Muscle of arm (tissue), 12 donors: ENCODE results near the gene KLHDC4. TPM values are rescaled to one million over a fixed set of nuclear protein-coding genes. Genes with fewer than 3 reads are reported as not detected.
"Not testable (repeated sequence)": the region's sequence is repeated elsewhere in the genome, so short reads cannot be mapped to it uniquely, and the experiment has no call there.

Source experiments
- DNase-seq: peaks from one replicate; pipeline ENCODE4 v3.0.0-alpha.2; 2013
- polyA plus RNA-seq, 12 donors: library from polyadenylated mRNA; unstranded; fragments of 120-200 nt; gene quantifications; one replicate each; pipeline ENCODE4 v1.2.1, GENCODE V29; 2013; ENCODE audit not compliant: insufficient read length in 12 of 12

Gene KLHDC4
- polyA plus RNA-seq, 12 donors = 16.3 to 49.3 (median 26.4) TPM; not detected in 1

DNA sequence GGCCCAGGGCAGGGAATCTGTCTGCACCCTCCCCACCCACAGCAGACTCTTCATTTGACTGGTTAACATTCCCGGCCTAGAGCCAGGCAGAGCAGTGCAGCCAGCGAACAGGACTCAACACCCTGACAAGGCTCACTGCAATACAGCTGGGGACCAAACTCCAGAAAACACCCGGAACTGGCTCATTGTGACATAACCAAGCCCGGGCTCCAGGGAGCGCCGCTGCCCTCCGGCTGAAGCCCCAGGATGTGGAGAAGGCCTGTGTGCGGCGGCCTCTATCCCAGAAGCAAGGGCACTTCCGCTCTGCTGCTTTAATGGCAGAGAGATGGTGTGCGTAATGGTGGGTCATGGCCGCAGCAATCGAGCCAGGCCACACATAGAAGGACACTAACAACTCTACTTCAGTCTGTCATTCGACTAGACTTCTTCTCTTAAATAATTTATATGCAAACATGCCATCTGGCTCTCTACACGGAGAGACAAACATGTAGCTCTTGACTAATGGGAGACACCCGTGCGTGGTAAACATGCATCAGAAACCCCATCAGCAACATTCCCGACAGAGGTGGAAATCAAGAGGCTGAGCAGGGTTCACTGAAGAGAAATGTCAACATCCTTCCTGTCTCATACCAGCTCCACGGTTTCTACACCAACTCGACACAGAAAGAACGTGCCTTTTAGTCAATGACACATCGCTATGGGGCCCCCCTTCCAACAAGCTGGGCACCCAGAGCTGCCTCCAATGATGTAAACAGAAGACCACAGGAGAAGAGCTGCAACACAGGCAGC lies 18.0 kb downstream of the KLHDC4 start:
- no peak for DNase-seq

DNA sequence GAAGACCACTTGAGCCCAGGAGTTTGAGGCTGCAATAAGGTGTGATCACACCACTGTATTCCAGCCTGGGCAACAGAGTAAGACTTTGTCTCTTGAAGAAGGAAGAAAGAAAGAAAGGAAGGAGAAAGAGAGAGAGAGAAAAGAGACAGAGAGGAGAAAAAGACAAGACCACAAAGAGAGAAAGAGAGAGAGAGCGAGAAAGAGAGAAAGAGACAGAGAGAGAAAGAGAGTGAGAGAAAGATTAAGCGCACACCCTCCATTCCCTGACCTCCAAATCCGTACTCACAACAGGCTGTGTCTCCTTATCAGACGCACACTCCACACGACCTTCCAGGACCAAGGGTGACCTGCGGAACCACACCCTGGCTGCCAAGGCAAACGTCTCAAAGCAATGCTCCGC lies 19.6 kb downstream of the KLHDC4 start:
- no peak for DNase-seq

DNA sequence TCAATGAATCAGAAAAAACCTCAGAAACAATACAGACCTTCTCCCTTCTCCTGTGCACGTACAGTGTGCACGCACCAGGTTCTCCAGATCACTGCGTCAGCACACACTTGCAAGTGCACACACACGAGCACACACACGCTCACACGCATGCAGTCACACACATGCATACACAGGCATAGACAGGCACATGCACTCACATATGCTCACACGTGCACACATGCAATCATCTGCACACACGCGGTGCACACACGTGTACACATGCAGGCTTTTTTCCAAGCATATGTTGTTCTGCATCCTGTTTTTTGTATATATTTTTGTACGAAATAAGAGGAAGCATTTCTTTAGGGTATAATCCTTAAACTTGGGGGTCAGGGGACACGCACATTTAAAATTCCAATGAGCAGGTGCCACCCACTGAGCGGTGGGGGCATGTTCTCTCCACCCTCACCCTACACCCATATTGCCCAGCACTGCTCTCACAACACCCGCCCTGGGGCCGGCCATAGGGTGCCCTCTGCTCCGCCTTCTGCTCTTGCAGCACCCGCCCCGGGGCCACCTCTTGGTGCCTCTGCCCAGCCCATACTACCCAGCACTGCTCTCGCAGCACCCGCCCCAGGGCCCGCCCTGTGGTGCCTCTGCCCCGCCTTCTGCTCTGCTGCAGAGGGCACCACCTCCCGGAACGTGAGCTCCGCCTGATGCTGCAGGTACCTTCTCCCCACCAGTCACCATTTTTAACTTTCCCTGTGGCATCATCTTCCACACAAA lies 20.9 kb downstream of the KLHDC4 start:
- DNase-seq = no peak

DNA sequence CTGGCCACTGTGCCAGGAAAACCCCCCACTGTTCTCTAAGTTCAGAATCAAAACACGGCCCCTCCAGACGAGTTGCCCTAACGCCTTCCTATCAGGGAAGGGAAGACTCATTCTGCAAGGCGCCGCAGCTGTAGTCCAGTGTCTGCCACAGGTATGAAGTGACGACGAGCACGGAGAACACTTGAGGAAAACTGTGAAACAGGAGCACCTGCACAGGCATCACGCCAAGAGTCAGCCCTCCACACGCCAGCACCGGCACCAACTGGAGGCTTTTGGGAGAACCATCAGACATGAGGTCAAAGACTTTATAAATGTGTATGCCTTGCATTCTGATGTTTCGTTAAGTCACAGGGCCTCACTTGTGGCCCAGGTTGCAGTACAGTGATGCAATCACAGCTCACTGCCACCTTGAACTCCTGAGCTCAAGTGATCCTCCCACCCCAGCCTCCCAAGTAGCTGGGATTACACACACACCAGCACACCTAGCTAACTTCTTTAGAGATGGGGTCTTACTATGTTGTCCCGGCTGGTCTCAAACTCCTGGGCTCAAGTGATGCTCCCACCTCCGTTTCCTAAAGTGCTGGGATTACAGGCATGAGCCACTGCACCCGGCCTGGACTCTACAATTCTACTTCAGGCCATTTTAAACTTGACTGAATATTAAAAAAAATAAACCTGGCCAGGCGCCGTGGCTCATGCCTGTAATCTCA lies 22.9 kb downstream of the KLHDC4 start:
- no peak for DNase-seq

DNA sequence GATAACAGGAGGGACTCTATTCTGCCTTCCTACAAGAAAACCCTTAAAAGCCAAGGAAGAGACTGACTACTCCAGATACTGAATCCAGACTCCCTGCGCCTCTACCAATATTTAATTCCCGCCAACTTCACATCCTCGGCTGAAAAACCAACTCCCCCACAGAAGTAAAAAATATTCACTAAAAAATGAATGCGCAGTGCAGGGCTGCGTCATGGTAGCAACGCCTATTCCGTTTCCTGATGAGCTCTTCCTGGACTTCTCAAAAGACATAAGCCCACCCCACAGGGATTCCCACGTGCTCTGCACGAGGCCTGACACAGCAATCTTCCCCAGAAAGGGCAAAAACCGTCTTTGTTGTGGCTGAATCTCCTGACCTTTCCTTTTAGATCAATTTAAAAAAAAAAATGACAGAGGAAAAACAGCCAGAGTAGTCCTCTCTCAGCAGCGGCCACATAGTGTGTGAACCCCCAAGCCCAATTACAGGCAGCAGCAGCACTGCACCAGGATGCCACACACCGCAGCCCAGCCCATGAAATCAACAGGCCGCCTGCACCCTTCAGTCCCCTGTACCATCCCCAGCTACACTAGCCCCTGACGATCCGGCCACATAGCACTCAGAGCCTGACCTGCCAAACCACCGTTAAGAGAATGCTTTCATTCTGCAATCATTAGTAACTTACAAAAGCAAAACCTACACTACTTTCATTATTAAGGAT lies 23.9 kb downstream of the KLHDC4 start:
- no peak for DNase-seq

DNA sequence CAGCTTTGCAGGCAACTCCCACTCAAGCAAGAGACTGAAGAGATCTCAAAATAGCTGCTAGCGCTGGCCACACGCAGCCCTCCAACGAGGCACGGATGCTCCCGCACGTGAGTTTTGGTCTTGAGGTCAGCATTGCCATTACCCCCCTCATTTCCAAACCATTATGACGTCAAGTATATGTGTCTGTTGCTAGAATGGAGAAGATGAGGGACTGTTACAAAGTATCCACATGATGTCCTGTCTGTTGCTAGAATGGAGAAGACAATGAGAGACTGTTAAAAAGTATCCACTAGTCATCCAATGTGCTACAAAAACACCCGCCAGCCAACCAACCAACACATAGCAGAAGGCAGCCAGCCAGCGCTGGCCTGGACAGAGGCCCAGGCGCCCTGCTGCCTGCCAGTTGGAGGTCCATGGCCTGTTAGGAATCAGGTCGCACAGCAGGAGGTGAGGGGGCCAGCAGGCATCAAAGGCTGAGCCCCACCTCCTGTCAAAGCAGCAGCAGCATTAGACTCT lies 24.8 kb downstream of the KLHDC4 start:
- peak; percentile 7 for DNase-seq

DNA sequence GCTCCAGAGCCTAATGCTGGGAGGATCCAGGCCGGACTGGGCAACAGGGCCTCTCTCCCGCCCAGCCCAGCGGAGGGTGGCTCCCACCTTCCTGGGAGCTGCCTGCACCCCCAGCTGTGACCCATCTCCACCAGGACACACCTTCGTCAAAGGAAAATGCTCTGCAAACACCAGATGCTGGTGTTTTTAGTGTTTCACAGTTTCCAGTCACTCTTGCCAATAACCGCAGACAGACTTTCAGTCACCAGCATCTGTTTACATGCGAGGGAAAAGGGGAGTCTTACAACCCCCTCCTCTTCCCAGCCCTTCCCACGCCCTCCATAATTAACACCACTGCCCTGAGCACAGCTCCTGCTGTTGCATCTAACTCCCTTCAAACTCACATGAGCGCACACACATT lies 25.3 kb downstream of the KLHDC4 start:
- DNase-seq = no peak

DNA sequence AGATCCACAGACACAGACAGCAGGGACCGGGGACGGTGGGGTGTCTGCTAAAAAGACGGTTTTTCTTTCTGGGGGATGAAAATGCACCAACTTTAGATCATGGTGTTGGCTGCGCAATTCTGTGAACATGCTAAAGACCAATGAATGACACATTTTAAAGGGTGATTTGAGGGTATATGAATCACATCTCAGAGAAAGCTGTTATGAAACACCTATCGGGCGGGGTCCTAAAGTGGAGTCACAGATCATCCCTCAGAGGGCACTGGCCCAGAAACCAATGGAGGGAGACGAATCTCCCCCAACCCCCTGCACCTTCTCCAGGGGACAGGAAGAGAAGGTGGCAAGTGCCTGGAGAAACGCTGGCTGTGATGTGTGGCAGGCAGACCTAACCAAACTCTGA lies 26.0 kb downstream of the KLHDC4 start:
- DNase-seq = no peak

DNA sequence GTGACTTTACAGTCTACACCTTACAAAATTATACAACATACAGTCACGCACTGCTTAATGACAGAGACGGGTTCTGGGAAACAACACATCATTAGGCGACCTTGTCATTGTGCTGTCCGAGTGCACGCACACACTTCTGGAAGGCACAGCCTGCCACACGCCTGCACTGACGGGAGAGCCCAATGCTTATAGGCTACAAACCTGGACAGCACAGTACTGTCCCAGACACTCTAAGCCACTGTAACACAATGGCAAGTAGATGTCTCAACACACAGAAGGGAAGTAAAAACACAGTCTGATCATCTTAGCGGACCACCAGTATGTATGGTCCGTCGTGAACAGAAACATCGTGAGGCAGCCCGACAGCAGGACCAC lies 29.8 kb downstream of the KLHDC4 start:
- no peak for DNase-seq

DNA sequence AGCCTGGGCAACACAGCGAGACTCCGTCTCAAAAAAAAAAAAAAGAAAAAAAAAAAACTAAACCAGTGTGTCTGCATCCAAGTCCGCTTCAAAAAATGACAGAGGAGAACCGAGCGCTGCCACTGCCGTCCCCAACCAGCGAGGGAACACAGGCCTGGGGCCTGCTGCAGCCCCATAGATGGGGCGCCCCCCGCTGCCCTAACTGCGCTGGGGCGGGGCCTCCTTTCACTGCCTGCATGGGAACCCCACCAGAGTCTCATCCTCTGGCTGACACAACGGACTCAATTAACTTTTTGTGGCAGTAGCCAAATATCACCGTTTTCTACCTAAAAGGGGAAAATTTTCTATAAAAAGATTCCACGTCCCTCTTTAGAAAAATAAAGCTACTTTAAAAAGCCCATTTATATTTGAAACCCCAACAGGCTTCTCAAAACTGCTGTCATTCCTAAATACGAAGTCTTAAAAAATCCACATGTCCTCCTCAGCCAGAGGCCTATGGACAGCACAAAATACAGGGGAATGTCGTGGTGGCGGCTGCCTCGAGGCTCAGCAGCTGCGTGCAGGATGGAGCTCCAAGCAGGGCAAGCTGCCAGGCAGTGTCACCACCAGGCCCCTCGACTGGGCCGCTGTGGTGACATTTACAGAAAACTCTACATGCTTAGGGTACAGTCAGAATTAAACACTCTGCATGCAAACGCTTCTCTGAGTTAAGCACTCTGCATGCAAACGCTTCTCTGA lies 30.3 kb downstream of the KLHDC4 start:
- peak; percentile 9 for DNase-seq

DNA sequence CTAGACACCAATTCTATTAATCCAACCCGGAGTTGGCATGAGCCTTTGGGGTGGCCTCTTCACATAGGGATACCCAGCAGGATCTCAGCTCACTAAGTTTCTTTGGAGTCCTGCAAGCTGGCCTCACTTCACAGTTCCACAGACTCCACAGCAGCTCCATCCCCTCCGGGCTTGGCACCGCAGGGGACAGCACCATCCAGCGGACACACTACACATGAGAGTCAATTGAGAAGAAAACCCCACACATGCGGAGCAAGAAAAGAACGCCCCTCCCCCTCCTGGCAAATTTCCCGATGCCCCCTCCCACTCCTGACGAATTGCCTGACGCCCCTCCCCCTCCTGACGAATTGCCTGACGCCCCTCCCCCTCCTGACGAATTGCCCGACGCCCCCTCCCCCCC lies 31.1 kb downstream of the KLHDC4 start:
- no peak for DNase-seq

DNA sequence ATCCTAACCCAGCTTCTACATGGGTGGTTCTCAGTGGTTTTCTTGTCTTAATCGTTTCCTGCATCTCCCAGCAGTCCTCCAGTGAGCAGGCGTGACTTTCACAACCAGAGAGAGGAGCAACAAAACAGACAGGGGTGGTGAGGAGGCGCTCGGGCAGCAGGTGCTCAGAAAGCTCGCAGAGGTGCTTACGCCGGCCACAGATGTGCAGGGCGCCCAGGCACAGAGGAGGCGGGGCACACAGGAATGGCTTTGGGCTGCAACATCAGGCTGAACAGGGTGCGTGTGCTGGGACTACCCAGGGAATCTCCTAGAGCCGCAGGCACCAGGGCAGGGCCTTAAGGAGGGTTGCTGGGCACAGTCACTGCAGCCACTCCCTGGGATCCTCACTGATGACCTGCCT lies 32.6 kb downstream of the KLHDC4 start:
- DNase-seq = no peak

DNA sequence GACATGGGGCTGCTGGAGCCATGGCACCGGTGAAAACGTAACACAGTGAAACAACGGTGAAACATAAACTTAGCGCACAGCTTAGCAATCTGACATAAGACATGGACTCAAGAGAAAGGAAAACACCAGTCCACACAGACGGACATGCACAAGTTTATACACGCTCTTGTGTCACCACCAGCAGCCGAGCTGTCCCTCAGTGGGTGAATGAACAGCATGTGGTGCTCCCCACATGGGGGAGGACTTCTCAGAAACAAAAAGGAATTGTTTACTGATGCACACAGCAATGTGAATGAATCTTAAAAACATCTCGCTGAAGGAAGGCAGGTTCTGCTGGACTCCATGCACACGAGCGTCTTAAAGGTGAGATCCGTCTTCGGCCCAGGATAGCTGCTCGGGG lies 34.2 kb downstream of the KLHDC4 start:
- DNase-seq = no peak

DNA sequence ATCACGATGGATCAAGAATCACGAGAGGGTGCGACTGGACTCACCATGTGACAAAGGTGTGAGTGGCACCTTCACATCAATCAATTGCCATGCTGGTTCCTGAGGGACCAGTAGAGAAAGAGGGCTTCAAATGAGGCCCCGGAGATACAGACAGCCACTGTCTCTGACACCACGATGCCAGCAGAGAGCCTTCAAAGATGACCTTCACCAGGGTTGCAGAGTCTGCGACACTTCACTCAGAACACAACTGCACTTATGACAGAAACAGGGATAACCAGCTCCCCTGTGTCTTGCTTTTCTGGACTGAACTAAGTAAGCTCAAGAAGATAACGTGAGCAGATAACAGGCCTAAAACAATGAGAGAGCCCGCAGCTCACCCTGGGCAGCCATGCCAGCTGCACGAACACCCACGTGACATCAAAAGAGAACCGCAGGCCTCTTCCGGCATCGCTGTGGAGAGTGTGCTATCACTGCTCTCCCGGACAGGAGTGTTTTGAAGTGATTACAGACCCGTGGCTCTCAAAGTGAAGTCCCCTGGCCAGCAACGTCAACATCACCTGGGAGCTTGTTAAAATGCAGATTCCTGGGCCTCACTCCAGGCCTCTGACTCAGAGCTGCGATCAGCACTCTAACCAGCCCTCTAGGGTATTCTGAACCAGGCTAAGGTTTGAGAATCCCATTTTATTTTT lies 36.4 kb downstream of the KLHDC4 start:
- no peak for DNase-seq

DNA sequence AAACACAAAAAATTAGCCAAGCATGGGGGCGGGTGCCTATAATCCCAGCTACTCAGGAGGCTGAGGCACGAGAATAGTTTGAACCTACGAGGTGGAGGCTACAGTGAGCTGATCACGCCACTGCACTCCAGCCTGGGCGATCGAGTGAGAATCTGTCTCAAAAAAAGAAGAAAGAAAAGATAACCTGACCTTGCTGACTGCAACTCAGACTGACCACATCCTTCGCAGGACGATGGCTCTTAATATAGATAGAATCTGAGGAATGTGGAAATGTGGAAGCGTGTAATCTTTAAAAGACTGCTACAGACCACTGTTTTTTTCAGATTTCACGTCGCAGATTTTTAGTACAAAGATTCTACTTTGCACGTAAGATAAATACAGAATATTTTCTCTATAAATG lies 37.8 kb downstream of the KLHDC4 start:
- no peak for DNase-seq

DNA sequence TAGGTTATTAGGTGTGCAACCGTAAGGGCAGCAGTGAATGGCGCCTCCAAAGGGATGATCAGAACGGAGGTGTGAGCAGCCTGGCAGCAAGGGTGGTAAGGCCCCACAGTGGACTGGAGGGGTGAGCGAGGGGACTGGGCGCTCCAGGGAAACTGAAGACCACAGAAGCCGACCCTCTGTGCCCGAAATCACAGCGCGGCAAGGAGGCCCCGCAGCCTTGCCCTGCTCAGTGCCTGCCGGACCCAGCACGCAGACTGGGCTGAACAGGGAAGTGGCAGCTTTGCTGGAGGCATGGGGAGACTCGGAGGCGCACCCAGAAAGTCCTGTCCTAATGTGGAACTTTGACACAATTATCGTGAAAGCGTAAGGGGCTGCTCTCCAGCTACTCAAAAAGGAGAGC lies 38.4 kb downstream of the KLHDC4 start:
- DNase-seq = no peak

DNA sequence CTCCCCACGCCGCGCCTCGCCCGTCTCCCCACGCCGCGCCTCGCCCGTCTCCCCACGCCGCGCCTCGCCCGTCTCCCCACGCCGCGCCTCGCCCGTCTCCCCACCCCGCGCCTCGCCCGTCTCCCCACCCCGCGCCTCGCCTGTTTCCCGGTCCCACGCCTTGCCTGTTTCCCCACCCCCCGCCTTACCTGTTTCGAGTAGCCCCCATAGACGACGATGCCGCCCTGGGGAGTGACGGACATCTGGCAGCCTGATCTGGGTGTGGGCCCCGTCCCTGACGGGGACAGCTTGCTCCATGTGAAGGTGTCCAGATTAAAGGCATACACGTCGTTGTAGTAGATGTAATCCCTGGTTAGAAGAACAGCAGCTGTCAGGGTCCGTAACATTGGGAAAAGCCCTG lies 39.2 kb downstream of the KLHDC4 start:
- not testable (repeated sequence) for DNase-seq

DNA sequence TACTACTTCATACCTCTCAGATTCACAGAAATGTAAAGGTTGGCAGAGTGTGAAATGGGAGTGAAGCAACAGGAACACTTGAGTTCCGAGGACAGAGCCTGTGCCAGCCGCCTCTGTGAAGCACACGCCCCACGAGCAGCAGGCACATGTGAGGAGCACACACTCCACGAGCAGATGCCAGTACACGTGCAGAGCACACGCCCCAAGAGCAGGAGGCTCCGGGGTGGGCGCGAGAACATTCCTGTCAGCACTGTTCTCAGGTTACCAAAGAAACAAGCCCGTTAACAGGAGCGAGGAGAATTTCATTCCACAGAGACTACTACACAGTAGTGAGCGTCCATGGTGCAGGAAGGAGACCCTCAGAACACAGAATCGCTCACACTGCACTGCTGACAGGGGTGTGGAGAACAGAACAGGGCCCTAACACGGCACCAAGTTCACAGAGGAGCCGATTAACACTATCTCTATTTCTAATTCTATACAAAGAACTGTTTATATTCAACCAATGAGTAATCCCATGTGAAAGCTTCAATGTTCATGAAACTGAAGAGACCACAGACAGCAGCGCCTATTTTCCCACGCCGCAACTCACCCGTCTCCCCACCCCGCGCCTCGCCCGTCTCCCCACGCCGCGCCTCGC lies 40.1 kb downstream of the KLHDC4 start:
- DNase-seq = no peak

DNA sequence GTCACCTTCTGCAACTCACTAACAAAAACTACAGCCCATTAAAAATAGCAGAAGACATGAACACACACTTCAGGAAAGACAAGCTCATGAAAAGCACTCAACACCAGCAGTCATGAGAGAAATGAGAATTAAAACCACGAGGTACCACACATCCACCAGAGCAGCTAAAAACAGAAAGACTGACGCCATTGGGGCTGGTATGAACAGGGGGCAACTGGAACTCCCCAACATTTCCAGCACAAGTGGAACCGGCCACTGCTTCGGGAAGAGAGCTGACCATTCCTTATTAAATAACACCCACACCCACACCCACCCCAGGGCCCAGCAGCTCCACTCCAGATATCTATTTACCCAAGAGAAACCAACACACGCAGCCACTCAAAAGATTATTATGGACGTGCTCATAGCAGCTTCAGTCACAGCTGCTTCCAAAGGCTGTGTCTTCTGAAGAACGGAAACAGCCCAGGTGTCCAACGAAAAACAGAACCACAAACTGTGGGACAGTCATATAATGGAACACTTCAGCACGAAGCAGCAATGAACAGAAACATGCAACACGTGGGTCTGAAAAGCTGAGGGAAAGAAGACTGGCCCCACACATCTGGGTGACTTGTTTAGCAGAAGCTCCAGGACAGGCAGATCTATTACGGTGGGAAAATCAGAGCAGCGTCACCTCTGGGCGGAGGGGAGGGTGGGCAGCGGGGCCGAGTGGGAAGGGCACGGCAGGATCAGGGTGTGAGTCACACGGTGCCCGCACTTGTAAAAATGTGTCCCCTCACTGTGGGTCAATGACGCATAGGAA lies 41.1 kb downstream of the KLHDC4 start:
- no peak for DNase-seq
